Peyer's patch (tissue), 4 donors: ENCODE data around the gene GREB1. TPM values are rescaled to one million over a fixed set of nuclear protein-coding genes. Genes with fewer than 3 reads are reported as not detected.

ENCODE experiments used
- DNase-seq, 3 donors: peaks; one replicate each; pipeline ENCODE4 v3.0.0-alpha.2; 2017 to 2019
- H3K27ac ChIP-seq, 4 donors: fragments of 200-600 bp; sonication (generic); one replicate each; pipeline ENCODE4 v1.5.1; 2016 to 2019
- H3K27me3 ChIP-seq, 2 donors: fragments of 200-600 bp; sonication (generic); one replicate each; pipeline ENCODE4 v1.5.1; 2019
- H3K36me3 ChIP-seq, 3 donors: fragments of 200-600 bp; sonication (generic); one replicate each; pipeline ENCODE4 v1.5.1; 2016 to 2019
- H3K4me1 ChIP-seq, 4 donors: fragments of 200-600 bp; sonication (generic); one replicate each; pipeline ENCODE4 v1.5.1; 2016 to 2019
- H3K4me3 ChIP-seq, 4 donors: fragments of 200-600 bp; sonication (generic); 1 replicate in 3 of 4; 2 replicates in 1 of 4; pipeline ENCODE4 v1.5.1; 2016 to 2019; ENCODE audit warnings: mild to moderate bottlenecking in 1 of 4
- H3K9me3 ChIP-seq, 4 donors: fragments of 200-600 bp; sonication (generic); one replicate each; pipeline ENCODE4 v1.5.1; 2016 to 2019; ENCODE audit warnings: mild to moderate bottlenecking in 1 of 4
- POLR2A ChIP-seq, 2 donors: fragments of 450-650 bp; IDR thresholded peaks; one replicate each; pipeline ENCODE4 v1.5.1; 2017; ENCODE audit warnings: antibody characterized with exemption in 2 of 2, mild to moderate bottlenecking in 2 of 2, moderate library complexity in 2 of 2
- total RNA-seq, 4 donors: library from RNA; depleted of rRNA; stranded (reverse); fragments of >200 nt; gene quantifications; one replicate each; pipeline ENCODE4 v1.1.0, GENCODE V29; 2016
- TF ChIP-seq, protein P1 (sequence below), 6 experiments: fragments of 450-650 bp in 4 of 6; fragments of 200-600 bp in 2 of 6; sonication (generic) in 1 of 6; IDR thresholded peaks; one replicate each; pipeline ENCODE4 v1.5.1; 2017 to 2019; ENCODE audit warnings: antibody characterized with exemption in 6 of 6, mild to moderate bottlenecking in 3 of 6, moderate library complexity in 1 of 6

The GREB1 gene
- total RNA-seq, 4 donors from 2014 or later, result 0.88 to 4.1 (median 1.9) TPM

DNA sequence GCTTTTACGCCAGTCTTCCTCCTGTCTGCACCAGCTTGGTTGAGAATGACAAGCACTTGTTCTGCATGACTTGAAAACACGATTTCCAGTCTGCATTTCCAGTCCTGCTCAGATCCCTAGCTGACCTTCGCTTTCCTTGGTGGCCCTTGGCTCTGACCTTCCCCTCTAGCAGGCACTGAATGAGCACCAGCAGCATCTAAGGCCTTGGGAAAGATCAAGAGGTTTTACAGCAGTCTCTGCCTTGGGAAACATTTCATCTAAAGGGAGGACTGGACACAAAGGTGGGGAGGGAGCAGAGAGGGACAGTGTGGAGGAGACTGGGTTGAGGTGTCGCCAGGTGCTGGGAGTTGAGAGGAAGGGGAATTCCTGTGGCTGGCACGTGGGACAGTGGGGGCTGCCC, 105.7 kb downstream of the GREB1 start:
- Histone ChIP-seq H3K4me3 (no peak overlapping the region), H3K36me3 (no peaks in the 10 kb centered on the region), H3K27me3 (no peaks in the 10 kb centered on the region), H3K9me3 (no peaks in the 10 kb centered on the region), H3K27ac (no peak overlapping the region), H3K4me1 (no peaks in the 10 kb centered on the region)
- TF ChIP-seq, protein P1, sequence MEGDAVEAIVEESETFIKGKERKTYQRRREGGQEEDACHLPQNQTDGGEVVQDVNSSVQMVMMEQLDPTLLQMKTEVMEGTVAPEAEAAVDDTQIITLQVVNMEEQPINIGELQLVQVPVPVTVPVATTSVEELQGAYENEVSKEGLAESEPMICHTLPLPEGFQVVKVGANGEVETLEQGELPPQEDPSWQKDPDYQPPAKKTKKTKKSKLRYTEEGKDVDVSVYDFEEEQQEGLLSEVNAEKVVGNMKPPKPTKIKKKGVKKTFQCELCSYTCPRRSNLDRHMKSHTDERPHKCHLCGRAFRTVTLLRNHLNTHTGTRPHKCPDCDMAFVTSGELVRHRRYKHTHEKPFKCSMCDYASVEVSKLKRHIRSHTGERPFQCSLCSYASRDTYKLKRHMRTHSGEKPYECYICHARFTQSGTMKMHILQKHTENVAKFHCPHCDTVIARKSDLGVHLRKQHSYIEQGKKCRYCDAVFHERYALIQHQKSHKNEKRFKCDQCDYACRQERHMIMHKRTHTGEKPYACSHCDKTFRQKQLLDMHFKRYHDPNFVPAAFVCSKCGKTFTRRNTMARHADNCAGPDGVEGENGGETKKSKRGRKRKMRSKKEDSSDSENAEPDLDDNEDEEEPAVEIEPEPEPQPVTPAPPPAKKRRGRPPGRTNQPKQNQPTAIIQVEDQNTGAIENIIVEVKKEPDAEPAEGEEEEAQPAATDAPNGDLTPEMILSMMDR (IDR thresholded peaks at IDR 0.05), result no peak
- no peak for TF ChIP-seq POLR2A (IDR thresholded peaks at IDR 0.05)
- DNase-seq, result no peak

GRCh38 chr2:11640132-11640531, 106.3 kb downstream of the GREB1 start:
- no peak for DNase-seq
- Histone ChIP-seq H3K4me1 (no peaks in the 10 kb centered on the region), H3K27ac (no peak overlapping the region), H3K27me3 (no peaks in the 10 kb centered on the region), H3K9me3 (no peaks in the 10 kb centered on the region), H3K36me3 (no peaks in the 10 kb centered on the region), H3K4me3 (no peak overlapping the region)
- TF ChIP-seq, protein P1 (IDR thresholded peaks at IDR 0.05), result no peak
- no peak for TF ChIP-seq POLR2A (IDR thresholded peaks at IDR 0.05)

GRCh38 chr2:11642972-11643371, 109.1 kb downstream of the GREB1 start:
- no peak for TF ChIP-seq POLR2A (IDR thresholded peaks at IDR 0.05)
- TF ChIP-seq, protein P1 (IDR thresholded peaks at IDR 0.05), result no peak
- DNase-seq, result no peak

DNA sequence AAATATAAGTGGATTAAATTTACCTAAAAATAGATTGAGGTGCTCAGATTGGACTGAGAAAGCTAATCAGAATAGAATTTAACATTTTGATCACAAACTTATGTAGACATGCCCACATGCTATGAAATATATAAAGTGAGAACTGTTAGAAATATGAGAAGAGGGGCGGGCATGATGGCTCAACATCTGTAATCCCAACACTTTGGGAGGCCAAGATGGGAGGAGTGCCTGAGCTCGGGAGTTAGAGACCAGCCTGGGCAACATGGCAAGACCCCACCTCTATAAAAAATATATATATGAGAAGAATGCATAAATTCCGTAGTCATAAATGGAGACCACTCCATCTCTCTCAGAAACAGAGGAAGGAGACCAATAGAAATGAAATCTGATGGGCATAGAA, 110.4 kb downstream of the GREB1 start:
- Histone ChIP-seq H3K9me3 (no peaks in the 10 kb centered on the region), H3K27ac (no peak overlapping the region), H3K27me3 (no peaks in the 10 kb centered on the region), H3K4me3 (no peak overlapping the region), H3K4me1 (no peaks in the 10 kb centered on the region), H3K36me3 (no peaks in the 10 kb centered on the region)
- DNase-seq, result no peak
- TF ChIP-seq, protein P1 (IDR thresholded peaks at IDR 0.05), result no peak
- TF ChIP-seq POLR2A (IDR thresholded peaks at IDR 0.05), result no peak

More at GRCh38 chr2:11642972-11643371, 109.1 kb downstream of the GREB1 start:
- H3K4me1 ChIP-seq, result no peaks in the 10 kb centered on the region
- H3K27me3 ChIP-seq, result no peaks in the 10 kb centered on the region
- H3K36me3 ChIP-seq, result no peaks in the 10 kb centered on the region
- no peak overlapping the region for H3K27ac ChIP-seq
- H3K4me3 ChIP-seq, result no peak overlapping the region
- H3K9me3 ChIP-seq, result no peaks in the 10 kb centered on the region

GRCh38 chr2:11646530-11646929, 112.7 kb downstream of the GREB1 start:
- Histone ChIP-seq H3K4me1 (no peaks in the 10 kb centered on the region), H3K9me3 (no peaks in the 10 kb centered on the region), H3K36me3 (no peaks in the 10 kb centered on the region), H3K27ac (no peak overlapping the region), H3K27me3 (no peaks in the 10 kb centered on the region), H3K4me3 (no peak overlapping the region)
- DNase-seq, result no peak
- TF ChIP-seq POLR2A (IDR thresholded peaks at IDR 0.05), result no peak
- TF ChIP-seq, protein P1 (IDR thresholded peaks at IDR 0.05), result no peak
